Testis (tissue), 3 donors: ENCODE data around the gene STARD13. TPM values are rescaled to one million over a fixed set of nuclear protein-coding genes. Genes with fewer than 3 reads are reported as not detected.

Source experiments
- DNase-seq: peaks from one replicate; pipeline ENCODE4 v3.0.0-alpha.2; 2019
- H3K27ac ChIP-seq, 2 donors: fragments of 200-600 bp; sonication (generic); one replicate each; pipeline ENCODE4 v1.5.1; 2019
- H3K27me3 ChIP-seq: fragments of 200-600 bp; sonication (generic); one replicate; pipeline ENCODE4 v1.5.1; 2019
- H3K36me3 ChIP-seq: fragments of 200-600 bp; sonication (generic); one replicate; pipeline ENCODE4 v1.5.1; 2017; ENCODE audit warnings: low read depth; ENCODE audit errors: missing control alignments
- H3K4me1 ChIP-seq: fragments of 200-600 bp; sonication (generic); one replicate; pipeline ENCODE4 v1.5.1; 2019
- H3K4me3 ChIP-seq, 2 donors: fragments of 200-600 bp; sonication (generic); one replicate each; pipeline ENCODE4 v1.5.1; 2017 to 2019
- H3K9me3 ChIP-seq: fragments of 200-600 bp; sonication (generic); one replicate; pipeline ENCODE4 v1.5.1; 2017
- CTCF ChIP-seq, 3 experiments: fragments of 450-650 bp in 2 of 3; fragments of 200-600 bp in 1 of 3; sonication (generic) in 1 of 3; IDR thresholded peaks; one replicate each; pipeline ENCODE4 v1.5.1; 2016 to 2019; ENCODE audit warnings: antibody characterized with exemption in 3 of 3, mild to moderate bottlenecking in 2 of 3, moderate library complexity in 1 of 3
- POLR2A ChIP-seq: fragments of 450-650 bp; IDR thresholded peaks from one replicate; pipeline ENCODE4 v1.6.1; 2017; ENCODE audit warnings: antibody characterized with exemption, mild to moderate bottlenecking, moderate library complexity
- WGBS, 2 donors: methylation state at CpG; one replicate each; pipeline ENCODE4 v1.1.5; 2018; 5-methylcytosine and 5-hydroxymethylcytosine counted together
- intact Hi-C: fragments of 100-400 bp; cut with DNase I; formaldehyde crosslinking; loops from one replicate; pipeline ENCODE4 v1.15.1; 2023; ENCODE audit warnings: low total_unique reads
- polyA plus RNA-seq: library from polyadenylated mRNA; stranded (reverse); fragments of 350-450 nt; fragmentation: Illumina TruSeq; extraction: RNeasy Lipid Tissue Mini Kit (QIAGEN cat#74804); gene quantifications from one replicate; pipeline ENCODE4 v1.2.3, GENCODE V29; 2014; ENCODE audit warnings: low read depth, low replicate concordance; ENCODE audit not compliant: insufficient read depth
- total RNA-seq, 2 donors: library from RNA; depleted of rRNA; stranded (reverse); fragments of >200 nt; gene quantifications; one replicate each; pipeline ENCODE4 v1.2.3, GENCODE V29; 2016

STARD13 gene
- total and polyA plus RNA-seq, 3 donors from 2014 or later = 7.2 to 33.7 (median 24.4) TPM

- H3K4me3 ChIP-seq = no peak overlapping the region
- no peak overlapping the region for H3K27ac ChIP-seq
- H3K9me3 ChIP-seq = no peaks in the 10 kb centered on the region
- intact Hi-C loops = no loop called here
- TF ChIP-seq CTCF (IDR thresholded peaks at IDR 0.05) = no peak
- no peak for TF ChIP-seq POLR2A
- H3K36me3 ChIP-seq = no peaks in the 10 kb centered on the region
- WGBS, 2 donors = 93% methylated on average over 2 of the region's 2 CpGs
- H3K27me3 ChIP-seq = no peaks in the 10 kb centered on the region
- no peak for DNase-seq
- no peaks in the 10 kb centered on the region for H3K4me1 ChIP-seq
These were observed 213.3 kb downstream of the STARD13 start for GRCh38 chr13:33072282-33072681.

DNA sequence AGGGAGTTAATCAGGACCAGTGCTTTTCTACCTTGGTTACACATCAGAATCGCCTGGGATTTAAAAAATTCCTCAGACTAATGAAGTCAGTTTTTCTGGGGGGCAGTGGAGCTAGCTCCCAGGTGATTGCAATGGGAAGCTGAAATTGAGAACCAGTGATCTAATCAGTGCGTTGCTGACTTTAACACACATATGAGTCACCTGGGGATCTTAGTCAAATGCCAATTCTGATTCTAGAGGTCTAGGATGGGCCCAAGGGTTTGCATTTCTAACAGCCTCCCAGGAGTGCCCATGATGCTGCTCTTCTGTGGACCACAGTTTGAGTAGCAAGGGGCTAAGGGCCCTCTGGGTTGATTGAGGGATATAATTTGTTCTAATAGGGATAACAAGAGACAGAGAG is 214.8 kb downstream of the STARD13 start:
- intact Hi-C loops = no loop called here
- no peaks in the 10 kb centered on the region for H3K36me3 ChIP-seq
- H3K4me3 ChIP-seq = no peak overlapping the region
- TF ChIP-seq CTCF (IDR thresholded peaks at IDR 0.05) (no peak), POLR2A (no peak)
- no peaks in the 10 kb centered on the region for H3K9me3 ChIP-seq
- no peak overlapping the region for H3K27ac ChIP-seq
- 70 to 74% methylated on average over 2 of the region's 2 CpGs for WGBS, 2 donors
- DNase-seq = no peak
- H3K4me1 ChIP-seq = no peaks in the 10 kb centered on the region
- H3K27me3 ChIP-seq = no peaks in the 10 kb centered on the region

- intact Hi-C loops = no loop called here
- WGBS, 2 donors = 62% methylated on average over 2 of the region's 2 CpGs
- H3K27ac ChIP-seq = no peak overlapping the region
These were observed 216.2 kb downstream of the STARD13 start for GRCh38 chr13:33069365-33069764.

GRCh38 chr13:33066329-33066728 is 219.2 kb downstream of the STARD13 start:
- H3K9me3 ChIP-seq = no peaks in the 10 kb centered on the region
- no peaks in the 10 kb centered on the region for H3K4me1 ChIP-seq
- H3K4me3 ChIP-seq = peak overlapping the region in 1 of 2 donors; percentile 27
- no peak for DNase-seq
- H3K27ac ChIP-seq = no peak overlapping the region
- H3K36me3 ChIP-seq = no peaks in the 10 kb centered on the region
- no peaks in the 10 kb centered on the region for H3K27me3 ChIP-seq
- TF ChIP-seq POLR2A (no peak), CTCF (IDR thresholded peaks at IDR 0.05) (no peak)
- intact Hi-C loops = no loop called here
- 75 to 80% methylated on average over 18 of the region's 18 CpGs for WGBS, 2 donors

More at GRCh38 chr13:33069365-33069764, 216.2 kb downstream of the STARD13 start:
- no peaks in the 10 kb centered on the region for H3K9me3 ChIP-seq
- TF ChIP-seq CTCF (IDR thresholded peaks at IDR 0.05) (peak in 1 of 3 experiments; percentile 32), POLR2A (no peak)
- H3K4me3 ChIP-seq = no peak overlapping the region
- no peak for DNase-seq
- H3K27me3 ChIP-seq = no peaks in the 10 kb centered on the region
- no peaks in the 10 kb centered on the region for H3K4me1 ChIP-seq
- no peaks in the 10 kb centered on the region for H3K36me3 ChIP-seq

- peaks cover 8% of the 10 kb centered on the region for H3K4me1 ChIP-seq
- no peak overlapping the region for H3K27ac ChIP-seq
- TF ChIP-seq POLR2A (no peak), CTCF (IDR thresholded peaks at IDR 0.05) (no peak)
- no peak for DNase-seq
- WGBS, 2 donors = 91 to 94% methylated on average over 12 to 15 of the region's 15 CpGs
- H3K9me3 ChIP-seq = no peaks in the 10 kb centered on the region
- no peaks in the 10 kb centered on the region for H3K36me3 ChIP-seq
- no peaks in the 10 kb centered on the region for H3K27me3 ChIP-seq
- intact Hi-C loops = no loop called here
- H3K4me3 ChIP-seq = no peak overlapping the region
These were observed 224.7 kb downstream of the STARD13 start for GRCh38 chr13:33060815-33061214.
